Neuron (in vitro differentiated cells): ENCODE measurements around the gene SYNM.

Source experiments
- H2AFZ ChIP-seq: one replicate; pipeline ENCODE4 v1.6.1; 2013; ENCODE audit warnings: low read depth, mild to moderate bottlenecking, inconsistent platforms, low read length, moderate library complexity
- H3K27me3 ChIP-seq: one replicate; pipeline ENCODE4 v1.6.1; 2013; ENCODE audit warnings: low read length; ENCODE audit not compliant: insufficient read depth
- H3K36me3 ChIP-seq: one replicate; pipeline ENCODE4 v1.6.1; 2013; ENCODE audit warnings: low read length; ENCODE audit not compliant: insufficient read depth
- H3K4me1 ChIP-seq: one replicate; pipeline ENCODE4 v1.6.1; 2013; ENCODE audit warnings: low read length; ENCODE audit not compliant: insufficient read depth
- H3K4me3 ChIP-seq: 2 replicates; pipeline ENCODE4 v1.5.1; 2013; ENCODE audit warnings: mild to moderate bottlenecking, low read length, moderate library complexity
- H3K9me3 ChIP-seq: one replicate; pipeline ENCODE4 v1.6.1; 2013; ENCODE audit warnings: low read length

The SYNM gene

DNA sequence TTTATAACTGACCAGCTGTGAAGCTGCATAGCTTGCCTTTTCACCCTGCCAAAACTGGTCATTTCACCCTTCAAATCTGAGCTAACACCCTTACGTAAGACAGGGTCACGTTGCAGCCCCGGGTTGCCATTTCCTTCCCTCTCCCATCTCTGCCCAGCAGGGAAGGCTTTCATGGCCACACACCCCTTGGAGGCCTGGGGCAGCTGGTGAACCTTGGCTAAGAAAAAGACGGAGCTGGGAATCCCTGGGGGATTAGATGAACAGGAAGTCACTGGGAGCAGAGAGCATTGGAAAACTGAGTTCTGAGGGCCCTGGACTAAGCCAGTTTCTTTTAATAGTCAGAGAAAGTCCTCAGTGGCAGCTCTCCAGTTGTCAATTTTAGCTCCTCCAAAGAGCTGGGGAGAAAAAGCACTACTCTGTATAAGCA lies 76.7 kb downstream of the SYNM start:
- no peak overlapping the region for H2AFZ ChIP-seq

DNA sequence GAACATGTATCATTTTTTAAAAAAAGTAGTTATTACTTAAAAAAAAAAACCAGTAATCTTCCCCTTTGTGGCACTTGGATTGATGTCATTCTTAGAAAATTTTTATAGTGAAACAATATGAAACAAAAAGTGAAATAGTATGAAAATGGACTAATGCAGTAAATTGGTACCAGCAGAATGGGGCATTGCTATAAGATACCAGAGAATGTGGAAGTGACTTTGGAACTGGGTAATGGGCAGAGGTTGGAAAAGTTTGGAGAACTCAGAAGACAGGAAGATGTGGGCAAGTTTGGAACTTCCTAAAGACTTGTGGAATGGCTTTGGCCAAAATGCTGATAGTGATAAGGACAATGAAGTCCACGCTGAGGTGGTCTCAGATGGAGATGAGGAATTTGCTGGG lies 77.9 kb downstream of the SYNM start:
- H3K4me1 ChIP-seq: no peaks in the 10 kb centered on the region

More for the DNA sequence above, 76.7 kb downstream of the SYNM start:
- H3K4me3 ChIP-seq: no peak overlapping the region
- H3K27me3 ChIP-seq: no peaks in the 10 kb centered on the region
- no peaks in the 10 kb centered on the region for H3K9me3 ChIP-seq
- H3K36me3 ChIP-seq: peaks cover 2% of the 10 kb centered on the region
- no peaks in the 10 kb centered on the region for H3K4me1 ChIP-seq

More for the DNA sequence above, 77.9 kb downstream of the SYNM start:
- Histone ChIP-seq H3K9me3 (no peaks in the 10 kb centered on the region), H3K36me3 (peaks cover 2% of the 10 kb centered on the region), H3K4me3 (no peak overlapping the region), H2AFZ (no peak overlapping the region), H3K27me3 (no peaks in the 10 kb centered on the region)
